Measurements from ENCODE around the gene OTUB2.

OTUB2 gene

DNA sequence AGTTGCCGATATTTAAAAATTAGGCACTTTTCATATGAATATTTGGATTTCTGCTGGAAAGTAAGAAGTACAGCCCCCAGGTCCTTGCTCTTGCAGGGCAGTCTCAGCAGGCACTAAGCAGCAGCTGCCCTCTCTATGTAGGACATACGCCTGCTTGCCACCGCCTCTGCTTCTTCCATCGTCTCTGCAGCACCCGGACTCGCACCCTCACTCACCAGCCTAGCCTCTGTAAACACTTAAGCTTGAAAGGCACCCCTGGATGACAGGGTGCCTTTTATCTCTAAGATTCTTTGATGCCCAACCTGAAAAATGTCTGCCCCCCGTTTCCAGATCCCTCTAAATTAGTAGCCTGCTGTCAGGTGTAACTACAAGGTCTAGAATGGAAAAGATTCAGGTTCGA lies 19.0 kb downstream of the OTUB2 start:
- Histone ChIP-seq H3K9ac (ENCODE audit: low read depth, low read length) (no peak overlapping the region), H3K4me1 (ENCODE audit: control insufficient read depth, insufficient read depth, low read length) (peaks cover 14% of the 10 kb centered on the region), H3K27me3 (ENCODE audit: control insufficient read depth, insufficient read depth, low read length) (no peaks in the 10 kb centered on the region), H3K9me3 (replicated peaks; ENCODE audit: low read length) (no peaks in the 10 kb centered on the region), H3K4me3 (ENCODE audit: low read length) (no peak overlapping the region), H3K36me3 (ENCODE audit: insufficient read depth, low read length) (peaks cover 56% of the 10 kb centered on the region), H3K4me2 (ENCODE audit: low read length) (no peak overlapping the region)

DNA sequence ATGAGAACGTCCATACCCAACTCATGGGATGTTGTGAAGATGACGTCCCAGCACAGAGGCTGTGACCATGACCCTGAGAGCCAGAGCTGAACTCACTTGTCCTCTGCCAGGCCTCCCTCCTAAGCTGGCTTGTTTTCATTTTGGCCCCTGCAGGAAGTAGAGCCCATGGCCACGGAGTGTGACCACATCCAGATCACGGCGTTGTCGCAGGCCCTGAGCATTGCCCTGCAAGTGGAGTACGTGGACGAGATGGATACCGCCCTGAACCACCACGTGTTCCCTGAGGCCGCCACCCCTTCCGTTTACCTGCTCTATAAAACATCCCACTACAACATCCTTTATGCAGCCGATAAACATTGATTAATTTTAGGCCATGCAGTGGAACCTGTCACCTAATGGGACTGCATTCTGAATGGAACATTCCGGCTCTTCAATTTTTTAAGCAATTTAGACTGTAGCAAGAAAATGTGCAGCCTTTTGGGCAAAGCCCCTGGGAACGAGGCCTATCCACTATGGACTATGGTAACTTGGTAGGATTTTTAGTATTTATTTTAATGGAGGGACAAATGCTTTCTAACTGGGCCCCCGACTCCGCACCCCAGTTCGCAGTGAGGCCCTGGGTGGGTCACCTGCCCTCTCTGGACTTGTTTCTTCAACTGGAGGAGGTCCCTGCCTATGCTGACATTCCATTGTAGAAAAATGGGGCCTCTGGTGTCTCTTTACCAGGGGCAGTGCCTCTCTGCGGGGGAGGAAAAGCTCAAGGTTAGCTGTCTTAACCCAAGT lies 19.6 kb downstream of the OTUB2 start:
- Histone ChIP-seq H3K4me1 (ENCODE audit: control insufficient read depth, insufficient read depth, low read length) (peaks cover 14% of the 10 kb centered on the region), H3K36me3 (ENCODE audit: insufficient read depth, low read length) (peaks cover 62% of the 10 kb centered on the region), H3K27me3 (ENCODE audit: control insufficient read depth, insufficient read depth, low read length) (no peaks in the 10 kb centered on the region), H3K9ac (ENCODE audit: low read depth, low read length) (no peak overlapping the region), H3K4me3 (ENCODE audit: low read length) (no peak overlapping the region), H3K9me3 (replicated peaks; ENCODE audit: low read length) (no peaks in the 10 kb centered on the region), H3K4me2 (ENCODE audit: low read length) (no peak overlapping the region)

GRCh38 chr14:94046696-94047250 lies 20.6 kb downstream of the OTUB2 start:
- H3K36me3 ChIP-seq (ENCODE audit: insufficient read depth, low read length): peaks cover 71% of the 10 kb centered on the region
- no peak overlapping the region for H3K4me2 ChIP-seq (ENCODE audit: low read length)
- no peaks in the 10 kb centered on the region for H3K9me3 ChIP-seq (replicated peaks; ENCODE audit: low read length)
- no peak overlapping the region for H3K4me3 ChIP-seq (ENCODE audit: low read length)
- H3K4me1 ChIP-seq (ENCODE audit: control insufficient read depth, insufficient read depth, low read length): peaks cover 11% of the 10 kb centered on the region
- no peak overlapping the region for H3K9ac ChIP-seq (ENCODE audit: low read depth, low read length)
- H3K27me3 ChIP-seq (ENCODE audit: control insufficient read depth, insufficient read depth, low read length): no peaks in the 10 kb centered on the region

GRCh38 chr14:94047581-94047980 lies 21.4 kb downstream of the OTUB2 start:
- Histone ChIP-seq H3K36me3 (ENCODE audit: insufficient read depth, low read length) (peaks cover 79% of the 10 kb centered on the region), H3K9me3 (replicated peaks; ENCODE audit: low read length) (no peaks in the 10 kb centered on the region)

DNA sequence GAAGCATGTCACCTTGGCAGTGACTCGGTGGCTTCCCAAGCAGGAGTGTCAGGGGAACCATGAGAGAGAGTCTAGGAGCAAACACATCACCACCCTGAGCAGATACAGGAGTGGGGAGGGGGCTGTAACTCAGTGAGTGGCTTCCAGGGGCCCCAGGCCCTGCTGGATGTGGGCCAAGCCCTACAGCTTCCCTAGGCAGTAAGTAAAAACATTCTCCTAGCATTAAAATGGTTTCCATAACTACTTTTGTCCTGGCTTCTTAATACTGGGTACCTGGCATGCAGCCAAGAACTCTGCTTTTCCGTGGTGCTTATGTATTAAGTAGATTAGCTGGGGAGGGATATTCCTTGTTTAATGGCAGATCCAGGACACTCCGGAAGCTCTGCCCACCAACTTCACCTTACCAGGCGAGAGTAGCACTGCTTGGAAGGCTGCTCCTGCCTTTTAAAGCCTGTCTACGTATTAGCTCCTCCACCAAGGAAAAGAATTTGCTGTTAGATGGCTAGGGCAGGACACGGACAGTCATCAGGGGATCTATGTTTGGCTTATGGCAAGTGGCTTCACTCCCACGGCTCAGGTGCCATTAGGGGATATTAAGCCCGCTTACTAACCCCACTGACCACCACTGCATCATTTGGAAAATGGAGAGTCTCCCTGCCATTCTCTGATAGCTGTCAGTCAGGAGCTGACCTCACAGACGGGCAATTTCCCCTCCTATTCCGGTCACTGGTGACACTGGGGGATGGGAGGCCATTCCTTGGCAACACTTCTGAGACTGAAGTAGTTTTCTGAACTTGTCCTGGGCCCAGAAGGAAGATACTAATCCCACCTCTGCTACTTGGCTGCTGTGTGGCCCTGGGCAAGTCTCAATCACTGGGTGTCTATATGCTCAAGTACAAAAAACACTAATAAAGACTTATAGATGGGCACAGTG lies 22.8 kb downstream of the OTUB2 start:
- Histone ChIP-seq H3K4me3 (ENCODE audit: low read length) (no peak overlapping the region), H3K27me3 (ENCODE audit: control insufficient read depth, insufficient read depth, low read length) (no peaks in the 10 kb centered on the region), H3K9ac (ENCODE audit: low read depth, low read length) (no peak overlapping the region), H3K9me3 (replicated peaks; ENCODE audit: low read length) (no peaks in the 10 kb centered on the region), H3K4me2 (ENCODE audit: low read length) (no peak overlapping the region), H3K36me3 (ENCODE audit: insufficient read depth, low read length) (peaks cover 84% of the 10 kb centered on the region), H3K4me1 (ENCODE audit: control insufficient read depth, insufficient read depth, low read length) (no peaks in the 10 kb centered on the region)

More at GRCh38 chr14:94047581-94047980, 21.4 kb downstream of the OTUB2 start:
- H3K9ac ChIP-seq (ENCODE audit: low read depth, low read length): no peak overlapping the region
- H3K4me3 ChIP-seq (ENCODE audit: low read length): no peak overlapping the region
- H3K4me1 ChIP-seq (ENCODE audit: control insufficient read depth, insufficient read depth, low read length): peaks cover 3% of the 10 kb centered on the region
- H3K4me2 ChIP-seq (ENCODE audit: low read length): no peak overlapping the region
- no peaks in the 10 kb centered on the region for H3K27me3 ChIP-seq (ENCODE audit: control insufficient read depth, insufficient read depth, low read length)

GRCh38 chr14:94049625-94050023 lies 23.5 kb downstream of the OTUB2 start:
- H3K27me3 ChIP-seq (ENCODE audit: control insufficient read depth, insufficient read depth, low read length): no peaks in the 10 kb centered on the region
- no peaks in the 10 kb centered on the region for H3K9me3 ChIP-seq (replicated peaks; ENCODE audit: low read length)
- no peak overlapping the region for H3K9ac ChIP-seq (ENCODE audit: low read depth, low read length)
- no peaks in the 10 kb centered on the region for H3K4me1 ChIP-seq (ENCODE audit: control insufficient read depth, insufficient read depth, low read length)
- no peak overlapping the region for H3K4me3 ChIP-seq (ENCODE audit: low read length)
- H3K36me3 ChIP-seq (ENCODE audit: insufficient read depth, low read length): peaks cover 87% of the 10 kb centered on the region
- no peak overlapping the region for H3K4me2 ChIP-seq (ENCODE audit: low read length)

DNA sequence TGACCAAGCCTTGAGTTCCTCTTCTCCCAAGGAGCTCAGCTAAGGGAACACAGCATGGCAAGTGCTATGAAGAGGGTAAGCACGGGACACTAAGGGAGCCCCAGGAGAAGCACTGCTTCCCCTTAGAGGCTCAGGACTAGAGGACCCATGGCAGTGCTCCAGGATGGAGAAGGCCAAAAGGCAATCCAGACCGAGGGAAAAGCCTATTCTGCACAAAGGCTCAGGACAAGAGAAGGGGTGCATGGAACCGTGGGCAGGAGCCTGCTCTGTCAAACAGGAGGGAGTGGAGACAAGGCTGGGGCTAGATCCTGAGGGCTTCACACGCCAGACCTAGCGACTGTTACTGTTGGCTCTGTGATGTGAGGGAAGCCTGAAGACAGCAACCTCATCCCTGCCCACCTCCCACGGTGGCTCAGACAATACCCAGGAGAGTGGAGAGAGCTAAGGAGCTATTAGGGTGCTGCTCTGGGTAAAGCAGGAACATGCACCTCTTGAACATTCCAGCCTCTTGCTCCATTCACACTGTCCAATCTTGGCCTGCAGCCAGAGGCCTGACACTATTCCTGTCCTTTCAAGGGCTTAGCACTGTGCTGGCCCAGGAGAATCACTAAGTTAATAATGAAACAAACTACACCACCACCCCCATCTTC lies 24.2 kb downstream of the OTUB2 start:
- Histone ChIP-seq H3K9ac (ENCODE audit: low read depth, low read length) (no peak overlapping the region), H3K36me3 (ENCODE audit: insufficient read depth, low read length) (peaks cover 87% of the 10 kb centered on the region), H3K4me3 (ENCODE audit: low read length) (no peak overlapping the region), H3K9me3 (replicated peaks; ENCODE audit: low read length) (no peaks in the 10 kb centered on the region), H3K4me2 (ENCODE audit: low read length) (no peak overlapping the region), H3K27me3 (ENCODE audit: control insufficient read depth, insufficient read depth, low read length) (no peaks in the 10 kb centered on the region), H3K4me1 (ENCODE audit: control insufficient read depth, insufficient read depth, low read length) (no peaks in the 10 kb centered on the region)

- no peak overlapping the region for H3K9ac ChIP-seq (ENCODE audit: low read depth, low read length)
- no peaks in the 10 kb centered on the region for H3K9me3 ChIP-seq (replicated peaks; ENCODE audit: low read length)
- no peak overlapping the region for H3K4me3 ChIP-seq (ENCODE audit: low read length)
- H3K36me3 ChIP-seq (ENCODE audit: insufficient read depth, low read length): peaks cover 87% of the 10 kb centered on the region
- H3K4me2 ChIP-seq (ENCODE audit: low read length): no peak overlapping the region
- no peaks in the 10 kb centered on the region for H3K27me3 ChIP-seq (ENCODE audit: control insufficient read depth, insufficient read depth, low read length)
- H3K4me1 ChIP-seq (ENCODE audit: control insufficient read depth, insufficient read depth, low read length): no peaks in the 10 kb centered on the region
Observed at GRCh38 chr14:94051115-94051514, 25.0 kb downstream of the OTUB2 start.

DNA sequence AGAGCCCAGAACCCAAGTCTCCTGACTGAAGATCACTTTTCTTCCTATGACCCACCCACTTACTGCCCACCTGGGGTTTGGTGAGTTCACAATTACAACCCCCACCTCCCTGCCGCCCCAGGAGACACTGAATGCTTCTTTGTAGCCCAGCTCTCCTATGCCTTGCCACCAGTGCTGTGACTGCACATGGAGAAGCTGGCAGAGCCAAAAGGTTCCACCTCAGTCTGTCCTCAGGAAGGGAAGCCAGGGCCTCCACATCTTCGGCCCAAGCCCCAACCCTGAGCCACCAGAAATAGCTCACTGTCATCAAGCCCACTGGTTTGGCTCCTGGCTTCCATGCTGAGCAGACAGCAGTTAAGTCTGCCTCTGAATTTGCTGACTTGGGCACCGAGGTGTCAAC lies 25.6 kb downstream of the OTUB2 start:
- Histone ChIP-seq H3K4me1 (ENCODE audit: control insufficient read depth, insufficient read depth, low read length) (no peaks in the 10 kb centered on the region), H3K9ac (ENCODE audit: low read depth, low read length) (no peak overlapping the region), H3K36me3 (ENCODE audit: insufficient read depth, low read length) (peaks cover 87% of the 10 kb centered on the region)

DNA sequence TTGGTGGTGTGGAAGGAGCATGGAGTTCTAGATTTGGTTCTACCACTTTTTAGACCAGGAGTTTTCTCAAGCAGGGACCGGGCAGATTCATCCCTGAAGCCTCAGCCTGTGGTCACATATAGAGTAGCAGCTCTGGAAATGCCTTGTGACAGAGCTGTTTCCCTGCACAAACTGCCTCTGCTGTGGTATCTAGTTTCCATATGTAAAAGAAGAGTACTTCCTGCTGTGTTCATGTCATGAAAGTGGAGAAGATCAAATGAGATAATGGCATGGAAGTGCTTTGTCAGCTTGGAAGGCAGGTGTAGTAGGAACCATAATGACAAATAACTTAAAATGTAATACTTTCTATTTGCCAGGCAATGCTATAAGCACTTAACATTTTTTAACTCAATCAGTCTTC lies 26.1 kb downstream of the OTUB2 start:
- Histone ChIP-seq H3K4me2 (ENCODE audit: low read length) (no peak overlapping the region), H3K9me3 (replicated peaks; ENCODE audit: low read length) (no peaks in the 10 kb centered on the region), H3K9ac (ENCODE audit: low read depth, low read length) (no peak overlapping the region), H3K36me3 (ENCODE audit: insufficient read depth, low read length) (peaks cover 87% of the 10 kb centered on the region), H3K4me3 (ENCODE audit: low read length) (no peak overlapping the region), H3K4me1 (ENCODE audit: control insufficient read depth, insufficient read depth, low read length) (no peaks in the 10 kb centered on the region), H3K27me3 (ENCODE audit: control insufficient read depth, insufficient read depth, low read length) (no peaks in the 10 kb centered on the region)

More for the DNA sequence above, 25.6 kb downstream of the OTUB2 start:
- H3K9me3 ChIP-seq (replicated peaks; ENCODE audit: low read length): no peaks in the 10 kb centered on the region
- H3K4me2 ChIP-seq (ENCODE audit: low read length): no peak overlapping the region
- no peak overlapping the region for H3K4me3 ChIP-seq (ENCODE audit: low read length)
- H3K27me3 ChIP-seq (ENCODE audit: control insufficient read depth, insufficient read depth, low read length): no peaks in the 10 kb centered on the region

DNA sequence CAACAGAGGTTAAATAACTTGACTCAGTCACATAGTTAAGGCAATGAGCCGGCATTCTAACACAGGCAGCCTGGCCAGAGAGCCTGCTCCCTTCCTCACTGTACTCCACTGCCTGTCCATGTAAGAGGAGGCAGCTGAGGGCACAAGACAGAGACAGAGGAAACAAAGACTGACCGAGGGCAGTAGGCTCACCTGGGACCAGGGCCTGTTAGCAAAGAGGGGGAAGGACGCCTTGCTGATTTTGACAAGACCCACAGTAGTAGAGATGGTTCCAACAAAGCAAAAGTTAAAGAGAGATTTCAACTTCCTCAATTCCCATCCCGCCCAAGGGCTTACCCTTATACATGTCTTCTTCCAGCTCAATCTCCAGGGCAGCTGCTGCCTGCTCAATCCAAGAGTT lies 26.5 kb downstream of the OTUB2 start:
- Histone ChIP-seq H3K36me3 (ENCODE audit: insufficient read depth, low read length) (peaks cover 87% of the 10 kb centered on the region), H3K27me3 (ENCODE audit: control insufficient read depth, insufficient read depth, low read length) (no peaks in the 10 kb centered on the region), H3K9ac (ENCODE audit: low read depth, low read length) (no peak overlapping the region), H3K4me3 (ENCODE audit: low read length) (no peak overlapping the region), H3K4me1 (ENCODE audit: control insufficient read depth, insufficient read depth, low read length) (no peaks in the 10 kb centered on the region), H3K9me3 (replicated peaks; ENCODE audit: low read length) (no peaks in the 10 kb centered on the region), H3K4me2 (ENCODE audit: low read length) (no peak overlapping the region)

All from skeletal muscle satellite cell (primary cell).